ENCODE data around the gene CCDC110. TPM values are rescaled to one million over a fixed set of nuclear protein-coding genes. Genes with fewer than 3 reads are reported as not detected.

The CCDC110 gene
- total and polyA plus RNA-seq, 2 of the 13 experiments (the other 11 are each of a cell fraction or from before 2014, with no cell fraction given): not detected

- TF ChIP-seq ZNF224 (CRISPR knock-in tag; IDR thresholded peaks at IDR 0.05) (no peak), E2F1 (CRISPR knock-in tag; IDR thresholded peaks at IDR 0.05) (no peak), TOE1 (CRISPR knock-in tag; IDR thresholded peaks at IDR 0.05) (no peak), ZNF430 (CRISPR knock-in tag; IDR thresholded peaks at IDR 0.05) (no peak)
These were observed 30.1 kb downstream of the CCDC110 start (continued) for GRCh38 chr4:185441479-185441878.

- TF ChIP-seq SMYD3 (CRISPR knock-in tag; IDR thresholded peaks at IDR 0.05) (no peak), DMAP1 (CRISPR knock-in tag; IDR thresholded peaks at IDR 0.05) (no peak), NFIC (IDR thresholded peaks at IDR 0.05; ENCODE audit: low read length) (no peak), ZNF12 (CRISPR knock-in tag; IDR thresholded peaks at IDR 0.05) (no peak), FOXK2 (IDR thresholded peaks at IDR 0.05) (no peak), RARG (CRISPR knock-in tag; IDR thresholded peaks at IDR 0.05; ENCODE audit: low read depth) (no peak), ZNF580 (CRISPR knock-in tag; IDR thresholded peaks at IDR 0.05; ENCODE audit: borderline replicate concordance, low read depth) (no peak), HMG20A (CRISPR knock-in tag; IDR thresholded peaks at IDR 0.05; ENCODE audit: borderline replicate concordance) (no peak), ISX (CRISPR knock-in tag; conservative IDR thresholded peaks at IDR 0.05) (no peak), TRAFD1 (CRISPR knock-in tag; IDR thresholded peaks at IDR 0.05; ENCODE audit: borderline replicate concordance) (no peak), KDM4B (CRISPR knock-in tag; IDR thresholded peaks at IDR 0.05) (no peak), ZNF317 (CRISPR knock-in tag; IDR thresholded peaks at IDR 0.05) (no peak), GPBP1L1 (CRISPR knock-in tag; IDR thresholded peaks at IDR 0.05) (no peak), ZNF75D (CRISPR knock-in tag; IDR thresholded peaks at IDR 0.05; ENCODE audit: borderline replicate concordance) (no peak)
- CTCF ChIA-PET (ENCODE audit: low intra/inter-chr PET ratio, low total read pairs): no interaction called here
These were observed 33.7 kb downstream of the CCDC110 start for GRCh38 chr4:185437809-185438208.

More at GRCh38 chr4:185437809-185438208, 33.7 kb downstream of the CCDC110 start:
- H3K9ac ChIP-seq (ENCODE audit: insufficient read depth, low read depth, low read length): no peak overlapping the region
- no peak overlapping the region for H3K27ac ChIP-seq (ENCODE audit: extremely low read length, insufficient read depth, low read length)
- intact Hi-C loops (cut with micrococcal nuclease; ENCODE audit: unreplicated experiment) (no loop called here), in situ Hi-C loops (cut with HindIII; ENCODE audit: extremely low pct_ligation_motif_present, low pct_unique_long_range_greater_than_20kb) (no loop called here)
- H3K9me3 ChIP-seq (ENCODE audit: low read length): no peaks in the 10 kb centered on the region
- no peaks in the 10 kb centered on the region for H3K27me3 ChIP-seq (ENCODE audit: control insufficient read depth in 1 of 2, insufficient read depth in 2 of 2, low read length in 2 of 2)
- no peak overlapping the region for H2AFZ ChIP-seq (ENCODE audit: low read length)
- POLR2A ChIA-PET: no interaction called here
- H3K4me2 ChIP-seq (ENCODE audit: low read depth, low read length): no peak overlapping the region
- H3K4me3 ChIP-seq (replicated peaks in 1 of 3; ENCODE audit: insufficient read depth in 1 of 3, low read depth in 2 of 3, low read length in 3 of 3): no peak overlapping the region
- ATAC-seq (no peak), DNase-seq (ENCODE audit: low spot score) (no peak), FAIRE-seq (no peak)
- no peaks in the 10 kb centered on the region for H3K79me2 ChIP-seq (ENCODE audit: insufficient read depth, low read length)
- H3K36me3 ChIP-seq (replicated peaks in 1 of 2; ENCODE audit: control insufficient read depth in 1 of 2, insufficient read depth in 2 of 2, low read length in 2 of 2): no peaks in the 10 kb centered on the region
- H3K4me1 ChIP-seq (ENCODE audit: insufficient read depth, low read length): no peaks in the 10 kb centered on the region
- no peaks in the 10 kb centered on the region for H4K20me1 ChIP-seq (ENCODE audit: insufficient read depth, low read length)
- BruUV-seq (replicated peaks): no TSS peak
